Body of pancreas (tissue), 4 donors: ENCODE data around the gene CLCA4. TPM values are rescaled to one million over a fixed set of nuclear protein-coding genes. Genes with fewer than 3 reads are reported as not detected.

Source experiments
- ATAC-seq: fragments of 150-250 bp; one replicate; pipeline ENCODE4 v1.9.1; 2016
- DNase-seq, 4 donors: peaks; one replicate each; pipeline ENCODE4 v3.0.0-alpha.2; 2019
- H3K27ac ChIP-seq, 4 donors: fragments of 200-600 bp; sonication (generic); 1 replicate in 3 of 4; 2 replicates in 1 of 4; pipeline versions ENCODE4 v1.5.1 to v1.6.1; 2016 to 2019; ENCODE audit warnings: mild to moderate bottlenecking in 1 of 4, mixed read lengths in 1 of 4, moderate library complexity in 1 of 4
- H3K27me3 ChIP-seq, 2 donors: fragments of 200-600 bp; sonication (generic); one replicate each; pipeline ENCODE4 v1.6.0; 2016; ENCODE audit warnings: mild to moderate bottlenecking in 1 of 2
- H3K36me3 ChIP-seq, 2 donors: fragments of 200-600 bp; sonication (generic); replicated peaks in 1 of 2; 2 replicates each; pipeline ENCODE4 v1.5.1; 2016; ENCODE audit warnings: low read depth in 2 of 2; ENCODE audit not compliant: insufficient read depth in 1 of 2
- H3K4me1 ChIP-seq: fragments of 200-600 bp; sonication (generic); one replicate; pipeline ENCODE4 v1.6.0; 2016
- H3K4me3 ChIP-seq, 2 donors: fragments of 200-600 bp; sonication (generic); 1 replicate in 1 of 2; 2 replicates in 1 of 2; pipeline ENCODE4 v1.5.1; 2016 to 2019
- H3K9me3 ChIP-seq, 3 donors: fragments of 200-600 bp; sonication (generic); 1 replicate in 2 of 3; 2 replicates in 1 of 3; pipeline ENCODE4 v1.5.1; 2016
- POLR2A ChIP-seq, 3 donors: fragments of 450-650 bp; IDR thresholded peaks; one replicate each; pipeline ENCODE4 v1.6.1; 2016; ENCODE audit warnings: antibody characterized with exemption in 3 of 3, mild to moderate bottlenecking in 2 of 3
- WGBS, 2 donors: methylation state at CpG; one replicate each; pipeline ENCODE4 v1.1.5; 2017; 5-methylcytosine and 5-hydroxymethylcytosine counted together
- intact Hi-C: fragments of 100-400 bp; cut with DNase I; formaldehyde crosslinking; loops from one replicate; pipeline ENCODE4 v1.15.1; 2023
- total RNA-seq, 2 donors: library from RNA; depleted of rRNA; stranded (reverse); fragments of >200 nt; gene quantifications; one replicate each; pipeline ENCODE4 v1.1.0, GENCODE V29; 2016
- TF ChIP-seq, protein P1 (sequence below), 7 experiments: fragments of 450-650 bp in 4 of 7; fragments of 200-600 bp in 3 of 7; sonication (generic) in 3 of 7; IDR thresholded peaks; one replicate each; pipeline ENCODE4 v1.5.1; 2016 to 2019; ENCODE audit warnings: antibody characterized with exemption in 7 of 7

CLCA4 gene
- total RNA-seq, 2 donors from 2014 or later = not detected

GRCh38 chr1:86538775-86539174, 8.1 kb upstream of the CLCA4 start:
- Histone ChIP-seq H3K4me3 (no peak overlapping the region), H3K4me1 (no peaks in the 10 kb centered on the region), H3K9me3 (no peaks in the 10 kb centered on the region), H3K36me3 (no peaks in the 10 kb centered on the region), H3K27ac (no peak overlapping the region), H3K27me3 (no peaks in the 10 kb centered on the region)
- TF ChIP-seq, protein P1, sequence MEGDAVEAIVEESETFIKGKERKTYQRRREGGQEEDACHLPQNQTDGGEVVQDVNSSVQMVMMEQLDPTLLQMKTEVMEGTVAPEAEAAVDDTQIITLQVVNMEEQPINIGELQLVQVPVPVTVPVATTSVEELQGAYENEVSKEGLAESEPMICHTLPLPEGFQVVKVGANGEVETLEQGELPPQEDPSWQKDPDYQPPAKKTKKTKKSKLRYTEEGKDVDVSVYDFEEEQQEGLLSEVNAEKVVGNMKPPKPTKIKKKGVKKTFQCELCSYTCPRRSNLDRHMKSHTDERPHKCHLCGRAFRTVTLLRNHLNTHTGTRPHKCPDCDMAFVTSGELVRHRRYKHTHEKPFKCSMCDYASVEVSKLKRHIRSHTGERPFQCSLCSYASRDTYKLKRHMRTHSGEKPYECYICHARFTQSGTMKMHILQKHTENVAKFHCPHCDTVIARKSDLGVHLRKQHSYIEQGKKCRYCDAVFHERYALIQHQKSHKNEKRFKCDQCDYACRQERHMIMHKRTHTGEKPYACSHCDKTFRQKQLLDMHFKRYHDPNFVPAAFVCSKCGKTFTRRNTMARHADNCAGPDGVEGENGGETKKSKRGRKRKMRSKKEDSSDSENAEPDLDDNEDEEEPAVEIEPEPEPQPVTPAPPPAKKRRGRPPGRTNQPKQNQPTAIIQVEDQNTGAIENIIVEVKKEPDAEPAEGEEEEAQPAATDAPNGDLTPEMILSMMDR (IDR thresholded peaks at IDR 0.05) = no peak
- TF ChIP-seq POLR2A (IDR thresholded peaks at IDR 0.05) = no peak
- intact Hi-C loops = no loop called here
- ATAC-seq = no peak
- 64 to 69% methylated on average over 5 of the region's 5 CpGs for WGBS, 2 donors
- no peak for DNase-seq

GRCh38 chr1:86541859-86542258, 5.0 kb upstream of the CLCA4 start:
- TF ChIP-seq, protein P1 (IDR thresholded peaks at IDR 0.05) = no peak
- TF ChIP-seq POLR2A (IDR thresholded peaks at IDR 0.05) = no peak
- DNase-seq (no peak), ATAC-seq (no peak)
- Histone ChIP-seq H3K27me3 (no peaks in the 10 kb centered on the region), H3K9me3 (no peaks in the 10 kb centered on the region), H3K27ac (no peak overlapping the region), H3K36me3 (no peaks in the 10 kb centered on the region), H3K4me1 (no peaks in the 10 kb centered on the region), H3K4me3 (no peak overlapping the region)
- intact Hi-C loops = no loop called here
- WGBS, 2 donors = 67 to 76% methylated on average over 2 of the region's 2 CpGs

- no peak for ATAC-seq
- H3K36me3 ChIP-seq = no peaks in the 10 kb centered on the region
- no peaks in the 10 kb centered on the region for H3K4me1 ChIP-seq
- H3K9me3 ChIP-seq = no peaks in the 10 kb centered on the region
- H3K4me3 ChIP-seq = no peak overlapping the region
- intact Hi-C loops = no loop called here
- no peak overlapping the region for H3K27ac ChIP-seq
- H3K27me3 ChIP-seq = no peaks in the 10 kb centered on the region
- no peak for TF ChIP-seq POLR2A (IDR thresholded peaks at IDR 0.05)
- TF ChIP-seq, protein P1 (IDR thresholded peaks at IDR 0.05) = no peak
- DNase-seq = no peak
These were observed 4.2 kb upstream of the CLCA4 start for GRCh38 chr1:86542631-86543030.

GRCh38 chr1:86548839-86549238, 2.0 kb downstream of the CLCA4 start:
- no peaks in the 10 kb centered on the region for H3K9me3 ChIP-seq
- H3K36me3 ChIP-seq = no peaks in the 10 kb centered on the region
- H3K27ac ChIP-seq = no peak overlapping the region
- H3K4me3 ChIP-seq = no peak overlapping the region
- no peaks in the 10 kb centered on the region for H3K27me3 ChIP-seq
- DNase-seq = no peak
- TF ChIP-seq, protein P1 (IDR thresholded peaks at IDR 0.05) = no peak
- no peak for TF ChIP-seq POLR2A (IDR thresholded peaks at IDR 0.05)
- intact Hi-C loops = no loop called here
- no peak for ATAC-seq
- H3K4me1 ChIP-seq = no peaks in the 10 kb centered on the region

- Histone ChIP-seq H3K9me3 (no peaks in the 10 kb centered on the region), H3K27me3 (no peaks in the 10 kb centered on the region), H3K36me3 (no peaks in the 10 kb centered on the region), H3K4me3 (no peak overlapping the region), H3K27ac (no peak overlapping the region), H3K4me1 (no peaks in the 10 kb centered on the region)
- intact Hi-C loops = no loop called here
- ATAC-seq = no peak
- WGBS, 2 donors = 68 to 74% methylated on average over 3 of the region's 3 CpGs
- no peak for TF ChIP-seq POLR2A (IDR thresholded peaks at IDR 0.05)
- TF ChIP-seq, protein P1 (IDR thresholded peaks at IDR 0.05) = no peak
- no peak for DNase-seq
These were observed 4.4 kb downstream of the CLCA4 start for GRCh38 chr1:86551305-86551704.
